Stimulated activated CD4-positive, alpha-beta T cell treated with anti-CD3 and anti-CD28 coated beads, Interleukin-2, amount 100 ng/mL, for 4 hours (primary cell): ENCODE data around the gene PCBD1.

Source experiments
- DNase-seq: peaks from one replicate; pipeline ENCODE4 v3.0.0-alpha.2; 2020; ENCODE audit warnings: low read depth

The PCBD1 gene

DNA sequence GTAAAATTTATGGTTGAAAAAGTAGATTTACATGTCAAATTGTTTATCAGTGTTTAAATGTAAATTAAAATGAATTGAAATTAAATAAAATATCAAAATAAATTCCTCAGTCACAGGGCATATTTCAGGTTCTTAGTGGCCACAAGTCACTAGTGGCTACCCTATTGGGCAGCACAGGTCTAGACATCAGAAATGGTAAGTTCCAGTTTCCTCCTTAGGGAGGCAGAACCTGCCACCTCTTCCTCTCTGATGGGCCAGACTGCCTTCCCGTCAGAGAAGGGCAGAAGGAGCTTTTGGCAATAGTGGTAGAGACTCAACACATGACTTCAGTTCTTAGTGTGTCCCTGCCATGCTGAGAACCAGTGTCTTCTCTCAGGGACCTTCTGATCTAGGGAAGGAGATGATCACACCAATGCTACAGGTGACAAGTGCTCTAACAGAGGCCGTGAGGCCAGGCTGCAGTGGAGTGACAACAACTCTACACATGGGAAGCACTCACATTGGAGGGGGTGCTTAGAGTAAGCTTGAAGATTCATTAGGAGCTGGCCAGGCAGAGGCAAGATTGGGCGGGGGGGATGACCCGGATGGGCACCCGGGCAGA lies 14.4 kb upstream of the PCBD1 start:
- no peak for DNase-seq

GRCh38 chr10:70901276-70901878 lies 13.0 kb upstream of the PCBD1 start:
- no peak for DNase-seq

DNA sequence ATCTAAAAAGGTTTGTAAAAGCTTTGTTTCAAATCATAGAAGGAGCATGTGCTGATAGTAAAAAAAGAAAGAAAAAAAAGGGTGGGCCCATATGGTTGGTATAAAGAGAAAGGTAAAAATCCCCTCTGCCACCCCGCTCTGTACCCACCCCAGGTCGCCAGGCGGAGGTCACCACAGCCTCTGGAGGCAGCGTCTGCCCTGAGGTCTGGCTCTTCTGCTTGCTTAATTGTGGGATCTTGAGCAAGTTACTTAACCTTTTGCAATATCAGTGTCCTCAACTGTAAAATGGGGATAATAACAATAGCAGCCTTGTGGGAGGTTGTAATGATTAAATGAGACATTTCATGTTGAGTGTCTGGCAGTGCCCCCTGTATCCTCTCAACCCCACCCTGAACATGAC lies 10.7 kb upstream of the PCBD1 start:
- no peak for DNase-seq

DNA sequence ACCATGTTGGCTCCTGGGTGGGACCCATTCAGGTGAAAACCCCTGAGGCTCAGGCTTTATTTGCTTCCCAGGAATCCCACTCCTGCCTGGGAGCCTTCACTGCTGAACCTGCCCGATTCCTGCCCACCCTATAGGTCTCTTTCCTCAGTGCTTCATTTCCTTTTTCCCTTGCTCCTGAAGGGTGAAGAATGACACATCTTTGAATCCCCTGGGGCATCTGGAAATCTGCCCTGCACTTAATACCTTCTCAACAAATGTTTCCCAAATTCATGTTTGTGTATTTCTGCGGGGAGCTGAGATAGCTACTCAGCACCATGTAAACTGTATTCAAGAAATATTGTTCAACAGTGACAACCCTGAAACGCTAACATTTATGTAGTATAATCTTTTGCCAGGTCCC lies 10.3 kb upstream of the PCBD1 start:
- DNase-seq: no peak

DNA sequence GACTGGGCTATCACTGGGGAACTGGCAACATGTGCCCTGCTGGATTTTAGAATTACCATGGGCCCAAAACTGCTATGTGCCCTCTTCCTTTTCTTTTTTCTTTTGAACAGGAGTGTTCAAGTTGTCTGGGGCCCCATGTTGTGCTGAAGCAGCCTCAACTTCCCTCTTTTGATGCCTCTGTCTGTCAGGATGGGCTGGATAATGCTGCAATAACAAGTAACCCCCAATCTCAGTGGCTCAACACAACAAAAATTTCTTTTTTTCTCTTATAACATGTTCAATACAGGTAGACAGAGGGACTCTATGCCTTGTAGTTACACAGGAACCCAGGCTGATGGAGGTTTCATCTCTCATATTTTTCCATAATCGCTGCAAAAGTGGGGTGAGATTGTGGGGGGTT lies 8.2 kb upstream of the PCBD1 start:
- DNase-seq: no peak

DNA sequence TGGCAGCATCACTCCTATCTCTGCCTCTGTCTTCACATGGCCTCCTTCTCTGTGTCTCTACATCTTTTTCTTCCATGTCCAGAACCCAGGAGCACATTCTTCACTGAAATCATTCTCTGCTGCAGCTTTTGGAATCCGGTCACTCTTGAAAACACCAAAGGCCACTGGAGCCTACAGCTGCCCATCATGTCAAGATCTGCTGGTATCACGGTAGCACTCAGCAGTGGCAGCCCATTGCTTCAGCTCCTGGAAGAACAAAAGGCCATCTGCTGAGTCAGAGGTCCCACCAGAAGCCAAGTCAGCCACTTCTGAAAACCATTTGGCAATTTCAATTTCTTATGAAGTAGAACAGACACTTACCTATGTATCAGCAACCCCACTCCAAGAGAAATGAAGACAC lies 6.1 kb upstream of the PCBD1 start:
- DNase-seq: no peak

- DNase-seq: no peak
These were observed 5.1 kb upstream of the PCBD1 start for GRCh38 chr10:70893227-70894006.

- DNase-seq: no peak
These were observed 4.3 kb upstream of the PCBD1 start for GRCh38 chr10:70892631-70893030.

GRCh38 chr10:70891627-70892026 lies 3.3 kb upstream of the PCBD1 start:
- DNase-seq: no peak

DNA sequence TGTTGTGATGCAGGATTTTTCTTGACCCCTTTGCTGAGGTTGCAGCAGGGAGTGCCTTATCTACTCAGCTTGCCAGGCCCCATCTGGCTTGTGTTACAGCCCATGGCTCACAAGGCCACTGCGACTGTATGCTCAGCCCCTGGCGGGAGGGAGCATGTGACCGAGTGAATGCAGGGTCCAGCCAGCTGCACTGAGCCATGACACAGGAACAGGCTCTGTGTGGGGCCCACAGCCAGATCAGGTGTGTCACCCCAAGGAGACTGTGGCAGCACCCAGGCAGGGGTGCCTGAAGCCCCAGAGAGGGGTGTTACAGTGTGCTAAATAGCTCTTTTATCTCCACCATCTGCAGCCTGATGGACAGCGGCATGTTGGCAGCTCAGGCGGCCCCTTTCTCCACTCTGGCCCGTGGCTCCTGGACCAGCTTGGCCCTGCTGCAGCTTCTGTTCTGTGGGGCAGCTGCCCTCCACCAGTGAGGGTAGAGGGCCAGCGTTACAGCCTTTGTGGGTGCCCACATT lies 2.6 kb upstream of the PCBD1 start:
- no peak for DNase-seq

DNA sequence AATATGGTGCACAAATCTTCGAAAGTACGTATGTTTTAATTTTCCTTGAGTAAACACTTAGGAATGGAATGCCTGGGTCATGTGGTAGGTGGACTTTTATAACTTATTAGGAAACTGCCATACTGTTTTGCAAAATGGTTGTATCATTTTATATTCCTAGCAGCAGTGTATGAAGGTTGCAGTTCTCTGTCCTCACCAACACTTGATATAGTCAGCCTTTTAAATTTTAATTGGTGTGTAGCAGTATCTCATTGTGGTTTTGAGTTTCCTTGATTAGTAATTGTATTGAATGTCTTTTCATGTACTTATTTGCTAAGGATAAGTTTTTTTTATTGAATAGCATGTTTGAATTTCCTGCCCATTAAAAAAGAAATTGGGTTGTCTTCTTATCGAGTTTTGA lies 926 bp upstream of the PCBD1 start:
- no peak for DNase-seq

DNA sequence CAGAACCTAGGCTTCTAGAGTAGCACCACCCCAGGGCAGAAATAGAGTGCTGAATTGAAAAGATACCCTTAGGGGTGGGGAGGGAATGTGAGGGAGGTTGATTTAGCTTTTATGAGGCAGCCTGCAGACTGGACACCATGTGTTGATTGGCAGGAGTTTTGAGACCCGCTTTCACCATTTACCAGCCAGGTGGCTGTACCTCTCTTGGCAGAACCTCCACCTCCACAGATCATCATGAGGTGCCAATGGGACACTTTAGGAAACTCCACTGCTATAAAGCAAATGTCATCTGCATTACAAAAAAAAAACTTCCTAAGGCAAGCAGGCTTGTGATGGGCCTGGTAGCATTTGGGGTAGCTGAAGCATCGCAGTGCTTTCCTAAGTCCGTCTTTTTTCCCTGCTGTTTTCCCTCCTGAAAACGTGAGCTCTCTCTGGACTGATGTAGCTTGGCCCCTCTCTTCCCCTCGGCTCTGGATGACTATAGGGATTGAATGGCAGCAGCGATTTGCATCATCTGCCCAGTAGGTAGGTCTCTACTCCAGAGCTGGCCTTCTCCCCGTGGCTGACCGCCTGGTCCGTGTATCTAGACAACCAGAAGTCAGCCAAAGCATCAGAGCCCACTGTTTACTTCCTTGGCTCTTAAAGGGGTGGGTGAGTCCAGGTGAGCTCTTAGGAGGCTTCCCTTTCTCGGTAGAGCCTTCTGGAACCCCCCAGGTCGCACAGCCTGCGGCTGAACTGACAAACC lies 1.3 kb downstream of the PCBD1 start:
- DNase-seq: no peak

DNA sequence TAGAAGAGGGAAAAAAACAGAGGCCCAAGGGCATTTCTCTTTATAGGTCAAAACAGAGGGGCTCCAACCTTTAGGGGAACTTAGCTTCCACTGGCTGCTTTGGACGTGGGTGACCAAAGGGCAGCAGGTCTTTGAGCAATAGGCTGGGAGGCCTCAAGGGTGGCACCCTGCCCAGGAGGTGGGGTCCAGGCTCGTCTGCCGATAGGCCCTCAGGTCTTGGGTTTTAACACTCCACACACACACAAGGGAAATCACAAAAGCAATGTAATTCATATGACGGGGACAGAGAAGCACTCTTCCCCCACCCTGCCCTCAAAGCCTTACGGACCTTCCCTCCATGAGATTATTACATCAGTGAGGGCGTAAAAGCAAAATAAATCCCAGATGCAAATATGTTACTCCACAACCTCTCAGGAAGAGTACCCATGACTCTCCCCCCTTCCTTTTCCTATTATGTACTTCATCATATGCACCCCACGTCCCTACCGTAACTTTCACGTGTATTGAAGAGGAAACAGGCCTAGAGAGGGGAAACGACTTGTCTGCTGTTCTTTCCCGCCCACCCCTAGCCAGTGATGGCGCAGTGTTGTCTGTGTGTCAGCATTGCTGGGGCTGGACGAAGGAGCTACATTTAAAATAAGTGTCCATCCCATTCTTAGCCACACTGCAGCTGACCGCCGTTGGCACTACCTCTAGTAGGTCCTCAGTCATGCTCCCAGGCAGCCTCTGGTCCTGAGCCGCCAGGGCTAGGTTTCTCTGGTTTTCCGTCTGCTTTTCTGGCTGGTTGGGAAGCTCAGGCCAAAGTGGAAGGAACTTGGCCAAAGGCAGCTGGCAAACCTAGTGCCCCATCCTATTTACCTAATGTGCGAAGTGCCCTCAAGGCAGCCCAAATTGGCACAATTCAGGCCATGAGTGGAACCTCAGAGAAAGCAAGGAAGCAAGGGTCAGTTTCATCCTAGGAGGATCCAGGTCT lies 2.1 kb downstream of the PCBD1 start:
- DNase-seq: no peak

GRCh38 chr10:70885481-70885880 lies 2.9 kb downstream of the PCBD1 start:
- no peak for DNase-seq

DNA sequence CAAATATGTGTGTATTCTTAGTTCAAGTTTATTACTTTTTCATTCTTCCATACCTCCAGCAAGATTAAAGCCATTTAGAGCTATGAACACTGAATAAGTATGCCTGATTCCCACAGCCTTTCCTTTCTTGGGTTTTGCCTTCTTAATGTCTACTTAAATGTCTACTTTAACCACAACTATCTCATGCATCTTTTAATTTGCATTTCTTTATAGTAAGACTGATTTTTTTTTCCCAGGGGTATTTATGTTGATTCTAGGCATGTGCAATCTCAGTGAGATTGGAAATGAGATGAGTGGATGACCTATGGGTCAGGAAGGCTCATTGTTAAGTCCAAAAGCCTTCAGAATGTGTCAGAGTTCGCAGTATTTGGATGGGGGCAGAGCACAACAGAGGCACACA lies 3.6 kb downstream of the PCBD1 start:
- no peak for DNase-seq

- DNase-seq: peak; percentile 65
These were observed 8.3 kb downstream of the PCBD1 start for GRCh38 chr10:70880077-70880534.

- no peak for DNase-seq
These were observed 9.2 kb downstream of the PCBD1 start for GRCh38 chr10:70879207-70879606.

DNA sequence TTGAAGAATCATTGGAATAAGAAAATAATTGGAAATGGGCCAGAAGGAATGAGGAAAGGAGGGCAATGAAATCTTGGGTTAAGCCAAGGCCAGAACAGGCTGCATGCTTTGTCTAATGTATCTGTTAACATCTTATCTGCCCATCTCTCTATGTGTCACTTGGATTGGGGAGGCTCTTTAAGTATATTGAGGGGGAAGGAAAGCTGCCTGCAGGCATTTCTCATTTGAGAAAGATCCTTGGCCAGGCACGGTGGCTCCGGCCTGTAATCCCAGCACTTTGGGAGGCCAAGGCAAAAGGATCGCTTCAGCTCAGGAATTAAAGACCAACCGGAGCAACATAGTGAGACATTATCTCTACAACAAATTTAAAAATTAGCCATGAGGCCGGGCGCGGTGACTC lies 14.3 kb downstream of the PCBD1 start:
- no peak for DNase-seq

DNA sequence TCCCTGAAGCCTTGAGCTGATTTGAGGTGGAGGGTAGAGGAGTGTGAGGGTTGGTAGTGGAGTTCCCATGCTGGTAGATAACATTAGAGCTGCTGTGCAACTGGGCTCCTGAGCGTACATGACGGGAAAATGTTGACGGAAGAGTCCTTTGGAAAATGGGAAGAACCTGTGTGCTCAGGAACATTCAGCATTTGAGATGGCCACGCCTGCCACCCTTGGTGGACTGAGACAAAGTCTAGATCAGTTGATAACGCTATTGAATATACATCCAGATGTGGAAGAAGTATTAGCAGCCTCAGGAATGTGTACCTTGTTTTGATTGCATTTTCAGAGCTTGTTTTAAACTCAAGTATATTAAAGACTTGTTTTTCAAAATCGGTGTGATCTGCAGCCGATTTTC lies 16.1 kb downstream of the PCBD1 start:
- no peak for DNase-seq

DNA sequence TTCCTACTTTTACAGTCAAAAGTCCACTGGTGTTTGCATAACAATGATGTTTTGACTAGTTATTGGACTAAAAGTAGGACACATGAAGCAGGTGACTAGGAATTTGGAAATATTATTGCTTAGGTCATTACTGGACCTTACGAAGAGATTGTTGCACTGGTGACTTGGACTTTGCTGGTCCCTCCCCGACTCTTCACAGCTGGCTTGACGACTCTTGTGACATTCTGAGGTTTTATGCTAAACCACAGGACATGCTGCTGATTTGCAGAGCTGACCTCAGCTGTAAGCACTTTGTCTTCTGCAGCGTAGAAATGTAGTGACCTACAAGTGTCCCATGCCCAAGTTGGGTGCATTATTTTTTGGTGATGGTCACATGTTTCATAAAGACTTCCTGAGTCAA lies 21.9 kb downstream of the PCBD1 start:
- DNase-seq: no peak

- no peak for DNase-seq
These were observed 23.4 kb downstream of the PCBD1 start for GRCh38 chr10:70864935-70865334.
